KMS-11 (cell line): ENCODE results near the gene SLC1A7.

Experiments
- H2AFZ ChIP-seq: fragments of 200-600 bp; sonication (generic); 2 replicates; pipeline ENCODE4 v1.6.1; 2016; ENCODE audit warnings: antibody characterized with exemption, mixed run types, low read depth
- H3K27ac ChIP-seq: fragments of 200-600 bp; sonication (generic); 2 replicates; pipeline ENCODE4 v1.6.1; 2016; ENCODE audit warnings: mild to moderate bottlenecking, mixed run types
- H3K27me3 ChIP-seq: fragments of 200-600 bp; sonication (generic); 2 replicates; pipeline ENCODE4 v1.6.1; 2017; ENCODE audit warnings: mild to moderate bottlenecking, low read depth, mixed run types, moderate library complexity; ENCODE audit not compliant: insufficient read depth
- H3K36me3 ChIP-seq: fragments of 200-600 bp; sonication (generic); 2 replicates; pipeline ENCODE4 v1.6.1; 2017; ENCODE audit warnings: mild to moderate bottlenecking, mixed run types; ENCODE audit not compliant: insufficient read depth
- H3K4me1 ChIP-seq: fragments of 200-600 bp; sonication (generic); 2 replicates; pipeline ENCODE4 v1.6.1; 2016; ENCODE audit warnings: mild to moderate bottlenecking, low read depth, mixed run types; ENCODE audit not compliant: poor library complexity, severe bottlenecking
- H3K4me2 ChIP-seq: fragments of 200-600 bp; sonication (generic); 2 replicates; pipeline ENCODE4 v1.7.0; 2016; ENCODE audit warnings: mild to moderate bottlenecking, mixed run types
- H3K4me3 ChIP-seq: fragments of 200-600 bp; sonication (generic); IDR thresholded peaks from 2 replicates; pipeline ENCODE4 v1.6.1; 2017; ENCODE audit warnings: low read depth, low read length, mixed read lengths; ENCODE audit not compliant: insufficient read depth
- H3K79me2 ChIP-seq: fragments of 200-600 bp; sonication (generic); 2 replicates; pipeline ENCODE4 v1.6.1; 2016; ENCODE audit warnings: low read depth, mixed run types; ENCODE audit not compliant: insufficient read depth
- H3K9ac ChIP-seq: fragments of 200-600 bp; sonication (generic); 2 replicates; pipeline ENCODE4 v1.6.1; 2016; ENCODE audit warnings: mild to moderate bottlenecking, mixed run types
- H4K20me1 ChIP-seq: fragments of 200-600 bp; sonication (generic); 2 replicates; pipeline ENCODE4 v1.6.1; 2016; ENCODE audit warnings: mild to moderate bottlenecking, mixed run types; ENCODE audit not compliant: insufficient read depth
- CTCF ChIP-seq: fragments of 200-600 bp; sonication (generic); conservative IDR thresholded peaks from 2 replicates; pipeline ENCODE4 v1.6.1; 2017; ENCODE audit warnings: low read depth, mild to moderate bottlenecking, antibody characterized with exemption, low read length, moderate library complexity, mixed read lengths

Gene SLC1A7

DNA sequence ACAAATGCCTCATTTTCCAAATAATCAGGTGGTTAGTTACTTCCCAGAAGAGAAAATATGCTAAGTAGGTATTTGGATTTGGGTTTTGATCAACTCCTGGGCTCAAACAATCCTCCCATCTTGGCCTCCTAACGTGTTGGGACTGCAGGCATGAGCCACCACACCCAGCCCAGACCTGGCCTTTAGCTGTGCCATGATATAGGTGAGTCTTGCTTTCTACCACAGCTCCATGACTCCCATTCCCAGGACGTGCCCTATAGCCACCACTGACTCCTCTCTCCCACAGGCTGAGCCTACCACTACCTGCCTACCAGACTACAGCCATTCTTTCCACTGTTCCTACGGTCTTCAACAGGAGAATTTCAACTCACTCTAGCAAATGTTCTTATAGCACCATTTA lies 1.8 kb upstream of the SLC1A7 start:
- H3K4me3 ChIP-seq = no peak overlapping the region
- no peak overlapping the region for H3K4me2 ChIP-seq
- H3K79me2 ChIP-seq = no peaks in the 10 kb centered on the region
- H3K4me1 ChIP-seq = no peaks in the 10 kb centered on the region
- no peaks in the 10 kb centered on the region for H4K20me1 ChIP-seq
- TF ChIP-seq CTCF = no peak
- H2AFZ ChIP-seq = no peak overlapping the region
- no peaks in the 10 kb centered on the region for H3K27me3 ChIP-seq
- no peak overlapping the region for H3K9ac ChIP-seq
- no peaks in the 10 kb centered on the region for H3K36me3 ChIP-seq
- no peak overlapping the region for H3K27ac ChIP-seq

DNA sequence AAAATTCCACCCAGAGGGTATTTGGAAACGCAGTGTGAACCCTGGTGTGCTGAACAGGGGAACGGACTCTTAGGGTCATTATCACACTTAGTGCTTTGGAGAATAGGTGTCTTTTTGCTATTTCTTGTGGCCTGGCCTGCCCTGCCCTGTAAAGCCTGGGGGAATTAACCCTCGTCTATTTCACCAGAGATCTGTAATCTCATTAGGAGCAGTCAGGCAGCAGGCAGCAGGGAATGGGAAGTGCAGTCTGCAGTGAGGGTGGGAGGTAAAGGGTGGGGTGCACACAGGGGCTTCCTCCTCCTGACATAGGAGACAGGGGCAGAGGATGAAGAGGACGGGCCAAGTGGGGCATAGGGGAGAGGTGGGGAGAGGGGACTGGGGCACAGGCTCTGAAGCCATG lies 1.1 kb upstream of the SLC1A7 start:
- no peak overlapping the region for H3K4me2 ChIP-seq
- H3K36me3 ChIP-seq = no peaks in the 10 kb centered on the region
- H3K27ac ChIP-seq = no peak overlapping the region
- no peaks in the 10 kb centered on the region for H4K20me1 ChIP-seq
- no peak overlapping the region for H3K4me3 ChIP-seq
- H3K4me1 ChIP-seq = no peaks in the 10 kb centered on the region
- H2AFZ ChIP-seq = no peak overlapping the region
- H3K79me2 ChIP-seq = no peaks in the 10 kb centered on the region
- H3K9ac ChIP-seq = no peak overlapping the region
- no peak for TF ChIP-seq CTCF
- H3K27me3 ChIP-seq = no peaks in the 10 kb centered on the region

GRCh38 chr1:53141487-53142055 lies 867 bp downstream of the SLC1A7 start:
- H3K4me3 ChIP-seq = no peak overlapping the region
- no peak overlapping the region for H3K27ac ChIP-seq
- no peaks in the 10 kb centered on the region for H4K20me1 ChIP-seq
- no peaks in the 10 kb centered on the region for H3K36me3 ChIP-seq
- no peak overlapping the region for H3K9ac ChIP-seq
- no peak for TF ChIP-seq CTCF
- no peaks in the 10 kb centered on the region for H3K79me2 ChIP-seq
- no peak overlapping the region for H2AFZ ChIP-seq
- H3K4me2 ChIP-seq = no peak overlapping the region
- H3K4me1 ChIP-seq = no peaks in the 10 kb centered on the region
- no peaks in the 10 kb centered on the region for H3K27me3 ChIP-seq

DNA sequence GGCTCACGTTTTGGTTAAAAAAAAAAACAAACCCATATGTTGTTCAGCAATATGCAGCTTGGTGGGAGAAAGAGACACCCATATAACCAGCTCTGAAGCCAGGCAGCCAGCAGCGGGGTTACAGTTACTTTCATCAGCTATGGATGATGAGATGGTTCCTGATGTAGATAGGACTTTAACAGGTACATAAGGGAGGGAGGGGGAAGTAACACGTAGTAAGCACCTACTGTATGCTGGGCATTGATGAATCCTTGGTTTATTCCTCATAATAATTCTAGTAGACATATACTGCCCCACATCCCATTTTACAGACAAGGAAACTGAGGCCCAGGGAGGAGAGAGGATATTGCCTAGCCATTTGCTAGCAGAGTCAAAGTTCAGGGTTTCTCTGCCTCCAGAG lies 2.0 kb downstream of the SLC1A7 start:
- Histone ChIP-seq H3K27me3 (no peaks in the 10 kb centered on the region), H3K36me3 (no peaks in the 10 kb centered on the region), H3K4me1 (no peaks in the 10 kb centered on the region), H4K20me1 (no peaks in the 10 kb centered on the region), H3K4me2 (no peak overlapping the region), H3K79me2 (no peaks in the 10 kb centered on the region), H2AFZ (no peak overlapping the region), H3K4me3 (no peak overlapping the region), H3K27ac (no peak overlapping the region), H3K9ac (no peak overlapping the region)
- TF ChIP-seq CTCF = no peak
